Osteoblast (primary cell): ENCODE data around the gene ACOT13. TPM values are rescaled to one million over a fixed set of nuclear protein-coding genes. Genes with fewer than 3 reads are reported as not detected.
"Not testable (repeated sequence)": the region's sequence is repeated elsewhere in the genome, so short reads cannot be mapped to it uniquely, and the experiment has no call there.

Source experiments
- DNase-seq: peaks from one replicate; pipeline ENCODE4 v3.0.0; 2011; ENCODE audit warnings: low spot score, mixed read lengths; ENCODE audit not compliant: insufficient read length; ENCODE audit errors: missing footprints
- H2AFZ ChIP-seq: 2 replicates; pipeline ENCODE4 v1.6.0; 2011; ENCODE audit warnings: mild to moderate bottlenecking, low read length
- H3K27ac ChIP-seq: 2 replicates; pipeline ENCODE4 v1.5.1; 2011; ENCODE audit warnings: mild to moderate bottlenecking, low read depth, low read length, moderate library complexity
- H3K27me3 ChIP-seq: 2 replicates; pipeline ENCODE4 v1.6.0; 2012; ENCODE audit warnings: mild to moderate bottlenecking, control low read depth, inconsistent platforms, low read length, moderate library complexity; ENCODE audit not compliant: insufficient read depth
- H3K36me3 ChIP-seq: 2 replicates; pipeline ENCODE4 v1.5.1; 2011; ENCODE audit warnings: mild to moderate bottlenecking, low read length, control low read depth, moderate library complexity; ENCODE audit not compliant: insufficient read depth
- H3K4me1 ChIP-seq: 2 replicates; pipeline ENCODE4 v1.5.1; 2011; ENCODE audit warnings: mild to moderate bottlenecking, low read length, control low read depth, moderate library complexity; ENCODE audit not compliant: insufficient read depth
- H3K4me2 ChIP-seq: 2 replicates; pipeline ENCODE4 v1.6.0; 2011; ENCODE audit warnings: mild to moderate bottlenecking, low read length; ENCODE audit not compliant: insufficient read depth
- H3K4me3 ChIP-seq: fragments of 200-600 bp; sonication (generic); 3 replicates; pipeline ENCODE4 v1.5.1; 2012; ENCODE audit warnings: mild to moderate bottlenecking, low read length, inconsistent platforms; ENCODE audit not compliant: insufficient read depth
- H3K79me2 ChIP-seq: 2 replicates; pipeline ENCODE4 v1.6.0; 2012; ENCODE audit warnings: mild to moderate bottlenecking, low read length, control low read depth, inconsistent platforms; ENCODE audit not compliant: insufficient read depth
- H3K9me3 ChIP-seq: 2 replicates; pipeline ENCODE4 v1.5.1; 2011; ENCODE audit warnings: low read depth, low read length, control low read depth
- H4K20me1 ChIP-seq: 2 replicates; pipeline ENCODE4 v1.6.0; 2012; ENCODE audit warnings: mild to moderate bottlenecking, low read length, control low read depth; ENCODE audit not compliant: insufficient read depth
- total RNA-seq: library from RNA; depleted of rRNA; stranded (reverse); fragments of >200 nt; gene quantifications from 2 replicates; pipeline ENCODE4 v1.2.3, GENCODE V29; 2012
- TF ChIP-seq, protein P1 (sequence below): IDR thresholded peaks from 2 replicates; pipeline ENCODE4 v1.5.1; 2011; ENCODE audit warnings: mild to moderate bottlenecking, low read depth, low read length, moderate library complexity; ENCODE audit errors: extremely low read depth

Gene ACOT13
- total RNA-seq, 1 donor = 5.8 TPM

- peaks cover 4% of the 10 kb centered on the region for H3K4me1 ChIP-seq
- H3K27ac ChIP-seq = no peak overlapping the region
- peaks cover 100% of the 10 kb centered on the region for H3K36me3 ChIP-seq
- H3K4me3 ChIP-seq = no peak overlapping the region
- no peaks in the 10 kb centered on the region for H3K9me3 ChIP-seq
- H3K79me2 ChIP-seq = peaks cover 56% of the 10 kb centered on the region
- H3K27me3 ChIP-seq = no peaks in the 10 kb centered on the region
- TF ChIP-seq, protein P1, sequence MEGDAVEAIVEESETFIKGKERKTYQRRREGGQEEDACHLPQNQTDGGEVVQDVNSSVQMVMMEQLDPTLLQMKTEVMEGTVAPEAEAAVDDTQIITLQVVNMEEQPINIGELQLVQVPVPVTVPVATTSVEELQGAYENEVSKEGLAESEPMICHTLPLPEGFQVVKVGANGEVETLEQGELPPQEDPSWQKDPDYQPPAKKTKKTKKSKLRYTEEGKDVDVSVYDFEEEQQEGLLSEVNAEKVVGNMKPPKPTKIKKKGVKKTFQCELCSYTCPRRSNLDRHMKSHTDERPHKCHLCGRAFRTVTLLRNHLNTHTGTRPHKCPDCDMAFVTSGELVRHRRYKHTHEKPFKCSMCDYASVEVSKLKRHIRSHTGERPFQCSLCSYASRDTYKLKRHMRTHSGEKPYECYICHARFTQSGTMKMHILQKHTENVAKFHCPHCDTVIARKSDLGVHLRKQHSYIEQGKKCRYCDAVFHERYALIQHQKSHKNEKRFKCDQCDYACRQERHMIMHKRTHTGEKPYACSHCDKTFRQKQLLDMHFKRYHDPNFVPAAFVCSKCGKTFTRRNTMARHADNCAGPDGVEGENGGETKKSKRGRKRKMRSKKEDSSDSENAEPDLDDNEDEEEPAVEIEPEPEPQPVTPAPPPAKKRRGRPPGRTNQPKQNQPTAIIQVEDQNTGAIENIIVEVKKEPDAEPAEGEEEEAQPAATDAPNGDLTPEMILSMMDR = no peak
- H2AFZ ChIP-seq = no peak overlapping the region
- H3K4me2 ChIP-seq = no peak overlapping the region
- no peak for DNase-seq
- peaks cover 60% of the 10 kb centered on the region for H4K20me1 ChIP-seq
Observed at GRCh38 chr6:24710519-24711303, 43.8 kb downstream of the ACOT13 start.

GRCh38 chr6:24716602-24717148, 49.8 kb downstream of the ACOT13 start:
- peaks cover 64% of the 10 kb centered on the region for H3K36me3 ChIP-seq
- not testable (repeated sequence) for DNase-seq, H2AFZ ChIP-seq, H3K9me3 ChIP-seq, H3K27me3 ChIP-seq
- H4K20me1 ChIP-seq = peaks cover 77% of the 10 kb centered on the region
- peak overlapping the region; percentile 99 for H3K27ac ChIP-seq
- peak overlapping the region; percentile 97 for H3K4me3 ChIP-seq
- H3K4me1 ChIP-seq = peaks cover 13% of the 10 kb centered on the region
- peak overlapping the region; percentile 92 for H3K4me2 ChIP-seq
- H3K79me2 ChIP-seq = peaks cover 88% of the 10 kb centered on the region

- Histone ChIP-seq H2AFZ (no peak overlapping the region), H3K27me3 (no peaks in the 10 kb centered on the region), H3K4me1 (peaks cover 13% of the 10 kb centered on the region), H3K36me3 (peaks cover 45% of the 10 kb centered on the region), H3K4me2 (peak overlapping the region; percentile 92), H3K79me2 (peaks cover 70% of the 10 kb centered on the region), H3K9me3 (no peaks in the 10 kb centered on the region), H3K4me3 (peak overlapping the region; percentile 97), H3K27ac (peak overlapping the region; percentile 99), H4K20me1 (peaks cover 59% of the 10 kb centered on the region)
- TF ChIP-seq, protein P1 = no peak
- no peak for DNase-seq
Observed at GRCh38 chr6:24718449-24719124, 51.7 kb downstream of the ACOT13 start.

DNA sequence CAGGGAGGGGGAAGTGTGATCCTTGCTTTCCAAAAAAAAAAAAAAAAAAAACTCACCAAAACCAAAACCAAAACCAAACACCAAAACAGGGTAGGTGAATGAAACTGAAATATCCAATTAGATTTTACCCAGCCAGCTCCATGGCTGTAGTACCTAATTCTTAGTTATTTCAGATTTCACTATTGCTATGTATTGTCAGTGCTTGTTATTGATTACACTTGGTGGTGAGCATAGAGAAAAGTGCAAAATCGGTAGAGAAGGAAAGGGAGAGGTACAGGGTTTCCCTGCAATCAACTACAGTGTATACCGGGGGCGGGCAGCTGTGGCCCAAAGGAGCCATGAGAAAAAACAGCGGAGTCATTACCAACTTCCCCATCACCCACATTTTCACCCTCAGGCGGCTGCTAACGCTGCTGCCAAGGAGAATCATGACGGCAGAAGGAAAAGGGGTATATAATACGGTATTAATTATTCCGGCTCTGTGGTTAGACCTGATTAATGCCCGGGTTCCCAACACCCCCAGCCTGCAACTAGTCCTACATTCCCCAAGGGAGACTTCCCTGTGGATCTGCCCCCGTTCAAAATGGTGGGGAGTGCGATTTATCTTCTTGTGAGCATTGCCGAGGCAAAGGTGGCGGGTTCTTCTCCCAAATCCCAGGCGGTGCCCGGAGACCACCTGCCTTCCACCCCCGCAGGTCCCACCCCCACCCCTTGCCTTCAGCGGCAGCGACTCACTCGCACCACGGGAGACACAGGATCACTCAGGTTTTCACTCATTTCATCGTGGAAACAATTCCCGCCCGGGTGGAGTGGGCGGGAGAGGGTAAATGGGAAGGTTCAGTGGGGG, 52.5 kb downstream of the ACOT13 start, which contains the start of gene C6orf62:
Gene C6orf62 (minus strand): TSS at position 30 of the 847 bp plus-strand sequence. CDS start 486 bp downstream, outside the sequence.
- TF ChIP-seq, protein P1 = no peak
- peak within 1 kb of the TSS; percentile 99 for H3K27ac ChIP-seq
- H3K27me3 ChIP-seq = no peaks in the 10 kb centered on the region
- peak within 1 kb of the TSS; percentile 92 for H3K4me2 ChIP-seq
- peaks cover 63% of the 10 kb centered on the region for H3K79me2 ChIP-seq
- H3K4me1 ChIP-seq = peaks cover 13% of the 10 kb centered on the region
- no peaks in the 10 kb centered on the region for H3K9me3 ChIP-seq
- peak; percentile 68 for DNase-seq
- H2AFZ ChIP-seq = no peak within 1 kb of the TSS
- peaks cover 51% of the 10 kb centered on the region for H4K20me1 ChIP-seq
- peak within 1 kb of the TSS; percentile 97 for H3K4me3 ChIP-seq
- H3K36me3 ChIP-seq = peaks cover 37% of the 10 kb centered on the region
